NCI-H1694 (cell line): ENCODE results near the gene CDCA7.
A peak's percentile ranks its signal among the peaks of the same experiment; 100 is the strongest.
"Not testable (repeated sequence)": the region's sequence is repeated elsewhere in the genome, so short reads cannot be mapped to it uniquely, and the experiment has no call there.

Source experiments
- DNase-seq: peaks from one replicate; lab custom pipeline; 2025; lab: John Stamatoyannopoulos, UW

The CDCA7 gene

DNA sequence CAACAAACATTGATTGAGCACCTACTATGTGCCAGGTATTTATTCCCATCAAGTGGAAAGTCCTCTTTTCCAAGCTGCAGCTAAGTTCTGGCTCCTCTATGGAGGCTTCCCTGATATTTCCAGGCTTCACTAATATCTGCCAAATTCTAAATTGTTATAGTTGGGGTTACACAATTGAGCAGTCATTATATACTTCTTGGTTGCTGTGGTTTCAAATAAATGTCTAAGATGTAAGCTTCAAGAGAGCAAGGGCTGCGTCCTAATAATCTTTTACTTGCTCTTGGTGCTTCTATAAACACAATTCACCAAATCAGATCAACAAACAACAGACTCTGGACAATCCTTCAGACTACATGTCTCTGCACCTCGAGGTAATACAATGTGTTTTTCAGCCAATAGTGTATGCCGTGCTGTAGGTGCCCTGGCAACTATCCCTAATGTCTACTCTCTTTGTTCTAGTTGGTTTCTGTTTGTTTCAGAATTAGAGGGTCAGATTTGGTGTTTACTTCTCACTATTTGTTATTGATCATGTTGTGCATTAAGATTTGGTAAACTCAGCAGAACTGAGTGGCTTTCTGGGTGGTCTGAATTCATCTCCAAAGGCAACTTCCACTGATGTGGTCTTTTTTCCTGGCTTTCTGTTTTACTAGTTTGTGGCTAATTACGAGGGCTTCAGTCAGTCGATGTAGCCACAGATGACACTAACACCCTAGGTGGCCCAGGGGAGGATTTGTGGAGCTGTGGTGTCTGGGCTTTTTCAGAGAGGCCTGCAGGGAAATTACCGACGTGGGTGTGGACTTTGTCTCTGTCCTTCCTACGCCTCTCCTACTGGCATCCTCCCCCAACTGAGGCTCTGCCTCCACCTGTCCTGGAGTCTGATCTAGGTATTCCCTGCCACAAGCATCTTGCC, 50.4 kb downstream of the CDCA7 start:
- no peak for DNase-seq

DNA sequence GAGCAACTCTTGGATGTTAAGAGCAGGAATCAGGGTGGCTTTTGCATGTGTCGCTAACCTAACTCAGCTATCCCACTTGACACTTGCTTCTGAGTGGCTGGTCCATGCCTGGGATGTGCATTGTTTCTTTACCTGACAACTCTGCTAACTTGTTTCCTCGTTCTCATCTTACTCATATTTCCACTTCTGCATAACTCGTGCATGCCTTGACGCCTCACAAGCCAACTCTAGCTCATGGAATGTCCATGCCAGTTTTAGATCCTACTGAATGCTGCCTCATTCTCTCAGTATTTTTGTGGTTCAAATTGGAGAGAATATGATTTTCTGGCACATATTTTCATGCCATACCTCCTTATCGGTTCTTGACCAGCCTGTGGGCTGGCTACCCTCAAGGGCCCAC, 52.5 kb downstream of the CDCA7 start:
- DNase-seq = no peak

DNA sequence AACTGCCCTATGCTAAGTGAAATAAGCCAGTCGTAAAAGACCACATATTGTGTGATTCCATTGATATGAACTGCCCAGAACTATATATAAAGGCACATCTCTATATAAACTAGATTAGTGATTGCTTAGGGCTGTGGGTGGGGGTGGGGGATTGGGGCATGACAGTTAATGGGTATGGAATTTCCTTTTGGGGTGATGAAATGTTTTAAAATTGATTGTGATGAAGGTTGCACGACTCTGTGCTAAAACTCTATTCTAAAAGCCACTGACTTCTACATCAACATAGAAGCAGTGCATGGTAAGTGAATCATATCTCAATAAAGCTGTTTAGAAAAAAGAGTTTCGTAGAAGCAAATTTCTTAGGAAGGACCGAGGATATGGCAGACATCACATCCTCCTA, 53.0 kb downstream of the CDCA7 start:
- DNase-seq = no peak

DNA sequence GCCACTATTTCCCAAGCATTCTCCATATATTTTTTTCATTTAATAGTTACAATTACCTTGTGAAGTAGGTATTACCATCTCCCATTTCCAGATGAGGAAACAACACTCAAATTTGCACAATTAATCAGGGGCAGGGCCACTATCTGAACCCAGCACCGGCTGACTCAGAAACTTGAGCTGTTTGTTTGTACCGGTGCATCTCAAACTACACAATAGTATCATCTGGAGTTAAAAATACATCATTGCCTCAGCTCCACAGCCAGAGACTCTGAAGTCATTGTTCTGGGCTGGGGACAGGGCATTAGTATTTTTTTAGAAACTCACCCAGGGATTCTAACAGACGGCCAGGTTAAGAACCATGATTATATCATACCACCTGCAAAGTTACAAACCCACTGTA, 55.9 kb downstream of the CDCA7 start:
- DNase-seq = no peak

DNA sequence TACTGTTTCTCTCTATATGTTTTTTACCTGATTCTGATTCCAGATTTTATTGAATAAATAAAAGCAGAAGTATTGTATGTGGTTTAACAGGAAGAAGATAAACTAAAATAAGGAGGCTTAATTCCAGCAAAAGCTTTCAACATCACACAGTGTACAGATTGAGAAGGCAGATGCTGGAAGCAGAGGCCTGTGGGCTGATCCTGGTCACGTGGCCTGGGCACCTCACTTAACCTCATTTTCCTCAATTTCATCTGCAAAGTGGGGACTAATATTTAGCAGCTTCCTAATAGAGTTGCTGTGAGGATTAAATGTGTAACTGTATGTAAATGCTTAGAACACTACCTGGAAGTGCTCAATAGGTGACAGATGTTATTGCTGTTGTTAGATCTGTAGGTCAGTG, 58.0 kb downstream of the CDCA7 start:
- DNase-seq = peak; percentile 90

DNA sequence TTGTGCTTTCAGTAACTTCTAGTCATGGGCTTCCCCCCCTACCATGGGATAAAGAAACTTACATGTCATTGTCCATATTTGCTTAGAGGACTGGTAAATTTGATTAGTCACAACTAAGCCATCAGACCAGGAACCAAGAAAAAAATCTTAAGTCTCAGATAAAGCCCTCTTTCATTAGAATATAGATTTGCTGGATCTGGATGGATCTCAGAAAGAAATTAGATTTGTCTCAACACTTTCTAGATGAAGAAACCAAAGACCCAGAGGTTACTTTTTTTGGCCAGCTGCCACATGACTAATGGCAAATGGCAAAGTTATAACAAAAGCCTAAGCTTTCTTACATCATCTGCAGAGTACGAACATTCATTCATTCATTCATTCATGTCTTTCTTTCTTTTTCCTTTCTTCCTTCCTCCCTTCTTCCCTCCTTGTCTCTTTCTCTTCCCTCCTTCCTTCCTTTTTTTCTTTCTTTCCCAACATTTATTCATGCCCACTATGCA, 60.2 kb downstream of the CDCA7 start:
- peak; percentile 77 for DNase-seq

DNA sequence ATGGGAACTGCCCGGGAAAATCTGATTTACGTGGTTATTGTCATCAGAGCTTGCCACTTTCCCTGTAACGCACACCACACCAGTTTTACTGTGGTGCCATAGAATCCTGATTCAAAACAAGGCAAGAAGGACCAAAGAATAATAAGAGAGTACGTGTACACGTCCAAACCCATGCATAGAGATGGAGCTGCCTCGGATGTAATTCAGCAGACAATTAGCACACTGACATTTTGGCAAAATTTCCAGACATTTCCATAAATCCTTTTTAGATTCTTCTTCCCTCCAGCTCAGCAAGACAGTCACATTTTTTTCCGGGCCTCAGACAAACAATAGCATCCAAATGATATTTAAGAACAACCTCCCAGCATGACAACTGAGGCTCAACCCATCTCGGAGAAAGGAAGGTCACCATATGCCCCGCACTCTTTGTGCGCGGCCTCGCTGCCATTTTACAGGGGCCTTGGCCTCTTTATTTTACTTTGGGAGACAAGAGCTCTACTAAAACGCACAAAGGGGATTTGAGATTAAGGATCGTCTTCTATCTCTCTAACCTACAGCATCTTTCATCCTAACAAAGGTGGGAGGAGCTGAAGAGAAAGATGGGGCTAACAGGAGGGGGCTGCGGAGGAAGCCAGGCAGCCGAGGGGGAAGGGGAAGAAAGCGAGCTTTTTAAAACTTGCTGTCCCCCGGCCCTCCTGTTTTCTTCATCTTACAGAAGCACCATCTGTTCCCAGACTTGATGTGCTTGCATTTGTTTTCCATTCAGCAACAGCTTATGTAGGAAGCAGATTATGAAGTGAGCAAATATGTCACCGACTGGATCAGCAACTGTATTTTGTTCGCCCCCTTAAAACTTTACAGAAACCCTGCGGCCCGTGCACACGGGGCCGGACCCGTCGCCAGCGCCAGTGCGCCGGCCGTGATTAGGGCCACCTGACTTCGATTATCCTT, 61.0 kb downstream of the CDCA7 start:
- DNase-seq = peak; percentile 81

DNA sequence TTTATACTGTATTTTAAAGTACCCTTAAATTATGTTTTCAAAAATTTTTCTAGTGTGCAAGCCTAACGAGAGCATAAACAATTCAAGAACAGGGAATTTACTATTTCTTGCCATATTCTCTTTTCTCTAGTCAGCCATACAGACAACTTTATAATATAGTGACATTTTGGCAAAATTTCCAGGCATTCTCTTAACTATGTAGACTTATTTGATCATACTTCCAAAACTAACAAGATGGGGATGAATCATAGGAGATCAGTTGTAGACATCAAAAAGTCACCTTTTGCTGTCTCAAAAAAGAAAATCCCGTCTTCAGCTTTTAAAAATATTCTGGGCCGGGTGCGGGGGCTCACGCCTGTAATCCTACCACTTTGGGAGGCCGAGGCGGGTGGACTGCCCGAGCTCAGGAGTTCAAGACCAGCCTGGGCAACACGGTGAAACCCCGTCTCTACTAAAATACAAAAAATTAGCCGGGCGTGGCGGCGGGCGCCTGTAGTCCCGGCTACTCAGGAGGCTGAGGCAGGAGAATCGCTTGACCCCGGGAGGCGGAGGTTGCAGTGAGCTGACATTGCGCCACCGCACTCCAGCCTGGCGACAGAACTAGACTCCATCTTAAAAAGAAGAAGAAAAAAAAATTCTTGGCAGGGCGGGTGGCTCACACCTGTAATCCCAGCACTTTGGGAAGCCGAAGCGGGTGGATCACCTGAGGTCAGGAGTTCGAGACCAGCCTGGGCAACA, 61.9 kb downstream of the CDCA7 start:
- not testable (repeated sequence) for DNase-seq

DNA sequence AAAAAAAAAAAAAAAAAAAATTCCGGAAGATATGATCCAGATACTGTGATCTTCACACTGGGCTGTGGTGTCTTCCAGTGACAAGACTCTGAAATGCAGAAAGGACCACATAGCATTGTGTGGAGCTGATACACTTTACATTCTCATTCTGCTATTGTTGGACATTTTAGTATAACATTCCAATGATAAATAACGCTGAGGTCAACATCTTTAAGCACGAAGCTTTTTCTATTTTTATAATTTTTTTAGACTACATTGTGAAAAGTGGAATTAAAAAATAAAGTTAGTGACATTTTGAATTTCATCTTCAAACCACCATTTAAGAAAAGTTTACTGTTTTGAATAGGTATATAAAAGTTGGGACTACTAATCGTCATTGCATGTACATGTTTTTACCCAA, 62.7 kb downstream of the CDCA7 start:
- DNase-seq = no peak

DNA sequence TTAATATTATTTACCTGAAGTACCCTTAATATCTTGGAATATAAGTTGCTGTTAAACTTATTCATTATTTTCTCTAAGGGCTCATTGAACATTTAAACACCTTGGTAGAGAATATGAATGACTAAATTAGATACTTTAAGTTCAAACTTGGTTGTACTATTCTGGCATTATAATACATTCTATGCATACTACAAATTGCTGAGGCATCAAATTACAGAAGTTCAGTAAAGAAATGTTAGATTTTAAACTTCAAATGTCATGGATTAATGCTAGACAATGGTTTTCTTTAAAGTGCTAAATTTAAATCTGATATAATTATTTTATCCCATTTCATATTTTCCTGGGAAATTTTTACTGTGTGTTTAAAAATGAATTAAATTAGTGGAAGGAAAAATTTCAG, 63.1 kb downstream of the CDCA7 start:
- DNase-seq = no peak
